ES-I3 (cell line): ENCODE measurements around the gene TSPAN19.

Experiments used
- H3K36me3 ChIP-seq: 2 replicates; pipeline ENCODE4 v1.6.1; 2013; ENCODE audit warnings: mild to moderate bottlenecking, low read length, control low read depth, moderate library complexity; ENCODE audit not compliant: insufficient read depth
- H3K4me1 ChIP-seq: 2 replicates; pipeline ENCODE4 v1.6.1; 2013; ENCODE audit warnings: mild to moderate bottlenecking, control low read depth, low read length; ENCODE audit not compliant: insufficient read depth
- H3K9ac ChIP-seq: 2 replicates; pipeline ENCODE4 v1.6.1; 2013; ENCODE audit warnings: low read depth, mild to moderate bottlenecking, low read length, moderate library complexity
- H3K9me3 ChIP-seq: 2 replicates; pipeline ENCODE4 v1.6.1; 2013; ENCODE audit warnings: mild to moderate bottlenecking, low read length, moderate library complexity; ENCODE audit not compliant: control insufficient read depth, insufficient read depth

Gene TSPAN19

DNA sequence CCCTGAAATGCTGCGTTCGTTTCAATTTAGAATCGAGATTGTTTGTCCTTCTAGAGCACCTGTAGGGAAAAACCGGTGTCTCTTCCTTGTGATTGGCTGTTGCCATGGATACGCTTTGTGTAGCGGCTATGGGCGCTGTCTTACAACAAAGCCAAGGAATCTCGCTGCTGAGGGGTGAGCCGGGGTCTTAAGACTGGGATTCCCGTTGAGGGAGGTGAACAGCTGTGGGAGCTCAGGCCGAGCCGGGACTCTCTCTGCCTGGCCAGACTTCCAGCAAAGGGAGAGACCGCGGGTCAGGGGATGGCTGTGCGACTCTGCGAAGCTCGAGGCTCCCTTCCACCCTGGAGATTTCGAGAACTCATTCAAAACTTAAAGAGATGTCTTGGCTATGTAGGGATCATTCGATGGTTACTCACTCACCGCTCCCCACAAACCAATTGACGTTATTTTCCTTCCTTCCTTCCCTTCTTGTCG, at the start of gene TSPAN19, which contains the start of gene LRRIQ1:
TSS of gene TSPAN19 (minus strand) at position 44 of the 474 bp plus-strand sequence. CDS start 6,331 bp downstream, outside the sequence.
TSS of gene LRRIQ1 (plus strand) at position 118 of the 474 bp plus-strand sequence. CDS start 1,826 bp downstream, outside the sequence.
- no peaks in the 10 kb centered on the region for H3K9me3 ChIP-seq
- H3K36me3 ChIP-seq: no peaks in the 10 kb centered on the region
- H3K9ac ChIP-seq: peak within 1 kb of the TSS; percentile 76; the same call in 1 of the 2 replicates
- H3K4me1 ChIP-seq: no peaks in the 10 kb centered on the region

DNA sequence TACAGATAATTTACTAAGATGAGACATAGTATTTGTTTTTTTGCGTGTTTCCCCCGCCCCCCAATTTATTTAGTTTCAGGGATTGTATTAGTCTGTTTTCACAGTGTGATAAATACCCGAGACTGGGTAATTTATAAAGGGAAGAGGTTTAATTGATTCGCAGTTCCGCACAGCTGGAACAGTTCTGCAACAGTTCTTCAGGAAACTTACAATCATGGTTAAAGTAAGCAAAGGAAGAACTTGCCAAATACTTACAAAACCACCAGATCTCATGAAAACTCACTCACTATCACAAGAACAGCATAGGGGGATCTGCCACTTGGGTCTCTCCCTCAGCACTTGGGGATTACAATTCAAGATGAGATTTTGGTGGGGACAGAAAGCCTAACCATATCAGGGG, 49.0 kb upstream of the TSPAN19 start:
- H3K9me3 ChIP-seq: no peaks in the 10 kb centered on the region
- no peaks in the 10 kb centered on the region for H3K4me1 ChIP-seq
- H3K36me3 ChIP-seq: no peaks in the 10 kb centered on the region
- no peak overlapping the region for H3K9ac ChIP-seq

DNA sequence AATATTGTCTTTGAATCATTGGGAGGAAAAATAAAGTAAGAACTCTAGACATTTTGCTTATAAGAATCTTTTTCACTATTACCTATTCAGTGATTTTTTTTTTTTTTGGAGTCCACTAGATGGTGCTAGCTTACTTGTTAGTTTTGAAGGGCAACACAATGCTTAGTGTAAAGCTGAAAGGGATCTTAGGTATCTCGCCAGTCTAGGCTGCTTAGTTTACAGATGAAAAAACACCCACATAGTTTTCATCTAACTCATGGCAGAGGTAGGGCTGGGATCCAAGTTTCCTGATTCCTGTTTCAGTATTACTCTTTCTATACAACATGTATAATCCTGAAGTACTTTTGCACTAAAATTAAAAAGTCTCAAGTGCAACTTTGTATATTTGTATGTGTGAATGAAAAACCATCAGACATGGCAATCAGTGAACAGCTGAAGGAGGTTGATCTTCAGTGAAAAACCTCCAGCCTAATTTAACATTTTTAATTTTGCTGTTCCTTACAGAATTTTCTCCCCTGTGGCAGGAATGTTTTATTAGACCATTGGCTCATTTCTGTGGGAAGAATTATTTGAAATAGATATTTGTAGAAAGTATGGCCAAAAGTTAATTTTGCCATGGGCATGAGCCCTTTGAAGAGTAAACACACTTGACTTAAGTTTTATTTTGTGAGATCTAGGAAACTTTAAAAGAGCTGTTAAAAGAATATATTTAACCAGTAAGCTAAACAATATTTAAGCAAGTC, 40.8 kb upstream of the TSPAN19 start:
- Histone ChIP-seq H3K36me3 (no peaks in the 10 kb centered on the region), H3K9ac (no peak overlapping the region), H3K9me3 (no peaks in the 10 kb centered on the region), H3K4me1 (no peaks in the 10 kb centered on the region)

DNA sequence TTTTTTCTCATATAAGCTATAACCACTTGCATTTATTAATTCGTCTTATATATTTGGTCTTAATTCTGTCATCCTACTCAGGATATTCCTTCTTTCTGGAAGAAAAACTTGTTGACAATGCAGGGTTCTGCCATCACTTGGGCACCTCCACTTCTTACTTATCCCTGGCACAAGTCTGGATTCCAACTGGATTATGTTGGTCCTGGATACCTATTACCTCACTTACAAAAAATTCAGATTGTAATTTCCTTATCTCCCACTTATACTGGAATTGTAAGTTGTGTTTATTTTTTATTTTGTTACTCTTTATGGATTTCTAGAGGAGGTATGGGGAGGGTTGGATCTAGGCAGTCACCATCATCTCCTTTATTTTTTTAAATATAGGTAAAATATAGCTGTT, 36.7 kb upstream of the TSPAN19 start:
- Histone ChIP-seq H3K9ac (no peak overlapping the region), H3K9me3 (no peaks in the 10 kb centered on the region), H3K4me1 (no peaks in the 10 kb centered on the region), H3K36me3 (no peaks in the 10 kb centered on the region)

DNA sequence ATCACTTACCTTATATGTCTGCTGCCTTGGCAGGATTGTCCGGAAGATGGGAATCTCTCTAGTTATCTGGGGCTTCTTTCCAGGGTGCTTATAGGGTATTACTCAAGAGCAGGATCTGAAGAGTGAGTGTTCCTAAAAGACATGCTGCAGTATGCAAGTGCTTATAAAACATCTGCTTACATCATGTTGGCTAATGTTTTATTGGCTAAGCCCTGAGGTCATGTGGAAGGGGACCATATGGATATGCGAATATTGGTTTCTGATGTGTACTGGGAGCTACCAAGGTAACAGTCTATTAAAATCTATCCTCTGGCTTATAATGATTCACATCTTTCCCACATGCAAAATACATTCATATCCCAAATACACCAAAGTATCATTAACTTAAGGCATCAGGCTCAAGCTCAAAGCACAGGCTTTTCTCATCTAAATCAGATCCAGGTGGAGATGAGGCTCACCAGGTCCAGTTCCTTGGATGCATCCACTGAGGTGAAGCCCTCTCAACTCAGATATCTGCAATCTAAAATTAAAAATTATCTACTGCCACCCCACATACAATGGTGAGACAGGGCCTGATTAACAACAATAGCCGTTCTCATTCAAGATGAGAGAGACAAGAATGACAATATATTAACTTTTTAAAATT, 29.9 kb upstream of the TSPAN19 start:
- no peaks in the 10 kb centered on the region for H3K36me3 ChIP-seq
- no peaks in the 10 kb centered on the region for H3K9me3 ChIP-seq
- no peaks in the 10 kb centered on the region for H3K4me1 ChIP-seq
- no peak overlapping the region for H3K9ac ChIP-seq

DNA sequence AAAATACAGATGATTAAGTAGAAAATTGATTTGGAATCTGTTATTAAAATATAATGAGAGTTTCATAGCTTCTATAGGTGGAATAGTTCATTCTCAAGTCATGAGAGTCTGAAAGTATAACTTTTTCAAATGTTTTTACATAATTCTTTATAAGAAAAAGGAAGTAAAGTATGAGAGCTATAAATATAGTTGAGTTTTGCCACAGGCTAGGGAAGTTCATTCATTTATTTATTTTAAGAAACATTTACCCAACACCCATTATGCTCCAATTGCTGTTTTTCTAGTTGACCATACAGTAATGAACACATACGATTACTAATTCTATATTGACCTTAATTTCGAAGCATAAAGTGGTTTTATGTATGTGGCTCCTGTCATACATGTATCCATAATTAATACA, 24.8 kb upstream of the TSPAN19 start:
- no peaks in the 10 kb centered on the region for H3K4me1 ChIP-seq
- H3K9me3 ChIP-seq: no peaks in the 10 kb centered on the region
- H3K9ac ChIP-seq: no peak overlapping the region
- H3K36me3 ChIP-seq: no peaks in the 10 kb centered on the region

DNA sequence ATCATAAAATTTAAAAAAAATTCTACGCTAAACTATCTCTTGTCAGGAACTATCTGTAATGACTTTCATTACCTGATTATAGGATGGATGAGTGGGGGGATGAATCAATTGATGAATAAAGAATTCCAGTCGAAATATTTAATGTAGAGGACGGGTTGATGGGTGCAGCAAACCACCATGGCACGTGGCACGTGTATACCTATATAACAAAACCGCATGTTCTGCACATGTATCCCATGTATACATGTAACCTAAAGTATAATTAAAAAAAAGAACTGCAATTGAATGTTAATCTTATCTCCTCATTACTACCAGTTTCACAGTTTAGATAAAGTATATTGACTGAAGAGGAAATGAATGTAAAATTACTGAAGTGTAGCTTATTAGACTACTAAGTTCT, 23.5 kb upstream of the TSPAN19 start:
- Histone ChIP-seq H3K36me3 (no peaks in the 10 kb centered on the region), H3K4me1 (no peaks in the 10 kb centered on the region), H3K9ac (no peak overlapping the region), H3K9me3 (no peaks in the 10 kb centered on the region)

DNA sequence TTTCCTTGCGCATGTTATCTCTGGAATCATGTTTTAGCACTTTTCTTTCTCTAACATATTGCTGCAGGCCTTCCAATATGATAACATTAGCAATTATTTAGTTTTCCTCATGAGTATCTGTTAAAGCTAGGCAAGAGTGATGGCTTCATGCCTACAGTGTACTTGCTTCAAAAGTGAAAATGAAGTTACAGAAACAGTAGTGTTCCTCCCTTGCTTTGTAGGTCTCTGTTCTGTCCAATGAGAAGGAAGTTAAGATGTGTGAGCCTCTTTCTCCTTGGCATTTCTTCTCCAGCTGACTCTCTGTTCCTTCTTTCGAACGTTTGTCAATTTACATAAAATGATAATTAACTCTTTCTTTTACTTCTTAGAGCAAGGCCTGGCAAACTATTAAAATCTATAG, 22.3 kb upstream of the TSPAN19 start:
- H3K4me1 ChIP-seq: no peaks in the 10 kb centered on the region
- H3K36me3 ChIP-seq: no peaks in the 10 kb centered on the region
- H3K9ac ChIP-seq: no peak overlapping the region
- H3K9me3 ChIP-seq: no peaks in the 10 kb centered on the region

DNA sequence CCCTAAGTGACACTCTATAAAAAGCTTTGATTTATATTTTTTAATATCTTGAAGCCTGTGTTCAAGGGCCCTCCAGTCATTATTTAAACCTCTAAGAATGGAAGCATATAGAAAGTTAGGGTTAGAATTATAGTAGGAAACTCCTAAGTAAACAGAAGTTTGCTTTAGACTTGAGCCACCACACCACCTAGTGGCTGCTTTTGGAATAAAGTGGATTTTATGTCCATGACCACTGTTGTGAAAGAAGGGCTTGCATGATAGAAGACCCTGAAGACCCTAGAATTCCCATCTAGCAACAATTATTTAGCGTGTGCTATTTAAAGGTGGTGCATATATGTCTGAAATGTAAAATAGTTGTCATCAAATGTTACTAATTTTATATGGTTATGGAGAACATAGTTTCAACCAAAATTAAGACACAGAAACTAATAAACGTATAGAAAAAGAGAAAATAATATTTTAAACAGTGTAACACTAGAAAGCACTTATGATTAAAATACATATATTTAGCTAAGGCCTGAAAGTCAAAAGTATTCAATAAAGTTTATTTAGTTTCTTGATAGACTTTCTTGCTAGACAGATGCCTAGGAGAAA, 21.4 kb upstream of the TSPAN19 start:
- no peak overlapping the region for H3K9ac ChIP-seq
- H3K9me3 ChIP-seq: no peaks in the 10 kb centered on the region
- H3K36me3 ChIP-seq: no peaks in the 10 kb centered on the region
- H3K4me1 ChIP-seq: no peaks in the 10 kb centered on the region

DNA sequence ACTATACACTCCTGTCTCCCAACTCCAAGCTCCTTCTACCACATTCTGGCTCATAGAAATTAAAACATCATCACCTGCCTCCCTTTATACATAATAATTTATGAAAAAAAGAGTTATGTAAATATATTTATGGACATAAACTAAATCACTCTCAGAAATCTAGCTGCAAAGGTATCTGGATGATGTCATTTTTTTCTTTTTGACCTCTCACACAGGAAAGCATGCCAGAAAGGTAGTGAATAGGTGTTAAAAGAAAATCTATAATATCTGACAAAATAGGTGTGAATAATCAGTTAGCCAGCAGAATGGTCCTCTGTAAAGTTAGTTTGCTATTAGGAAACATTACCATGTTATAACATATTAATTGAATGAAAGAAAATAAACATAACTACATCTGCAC, 7.8 kb upstream of the TSPAN19 start:
- Histone ChIP-seq H3K9ac (no peak overlapping the region), H3K4me1 (no peaks in the 10 kb centered on the region), H3K9me3 (no peaks in the 10 kb centered on the region), H3K36me3 (no peaks in the 10 kb centered on the region)

DNA sequence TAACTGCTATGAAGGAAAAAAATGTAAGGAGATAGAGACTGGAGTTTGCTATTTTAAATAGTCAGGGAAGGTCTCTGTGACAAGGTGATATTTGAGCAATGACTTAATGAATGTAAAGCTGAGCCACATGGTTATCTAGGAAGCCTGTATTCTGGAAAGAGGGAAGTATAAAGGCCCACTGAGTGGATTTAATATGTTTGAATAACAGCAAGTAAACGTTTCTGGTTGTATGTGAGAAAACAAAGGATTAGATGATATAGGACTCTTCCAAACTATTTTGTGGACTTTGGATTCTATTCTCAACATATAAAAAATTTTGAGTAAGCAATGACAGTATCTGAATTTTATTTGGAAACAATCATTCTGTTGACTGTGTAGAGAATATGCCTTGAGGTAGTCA, 5.3 kb upstream of the TSPAN19 start:
- H3K36me3 ChIP-seq: no peaks in the 10 kb centered on the region
- H3K4me1 ChIP-seq: no peaks in the 10 kb centered on the region
- no peak overlapping the region for H3K9ac ChIP-seq
- no peaks in the 10 kb centered on the region for H3K9me3 ChIP-seq

DNA sequence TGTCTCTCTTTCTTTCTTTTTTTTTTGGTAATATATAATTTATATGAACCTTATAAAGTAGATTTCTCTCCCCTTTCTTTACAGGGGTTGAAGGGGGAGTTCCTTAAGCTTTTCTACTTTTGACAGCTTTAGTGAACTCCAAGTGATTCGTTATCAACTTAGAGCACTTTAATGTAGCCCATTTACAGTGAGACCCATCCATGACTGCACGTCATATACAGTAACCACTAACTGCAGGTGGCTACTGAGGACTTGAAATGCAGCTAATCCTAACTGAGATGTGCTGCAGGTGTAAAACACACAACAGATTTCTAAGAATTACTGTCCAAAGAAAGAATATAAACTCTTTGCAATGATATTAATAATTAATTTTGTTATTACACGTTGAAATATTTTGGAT, 656 bp upstream of the TSPAN19 start:
- Histone ChIP-seq H3K36me3 (no peaks in the 10 kb centered on the region), H3K4me1 (no peaks in the 10 kb centered on the region), H3K9me3 (no peaks in the 10 kb centered on the region), H3K9ac (peak overlapping the region; percentile 76; the same call in 1 of the 2 replicates)

DNA sequence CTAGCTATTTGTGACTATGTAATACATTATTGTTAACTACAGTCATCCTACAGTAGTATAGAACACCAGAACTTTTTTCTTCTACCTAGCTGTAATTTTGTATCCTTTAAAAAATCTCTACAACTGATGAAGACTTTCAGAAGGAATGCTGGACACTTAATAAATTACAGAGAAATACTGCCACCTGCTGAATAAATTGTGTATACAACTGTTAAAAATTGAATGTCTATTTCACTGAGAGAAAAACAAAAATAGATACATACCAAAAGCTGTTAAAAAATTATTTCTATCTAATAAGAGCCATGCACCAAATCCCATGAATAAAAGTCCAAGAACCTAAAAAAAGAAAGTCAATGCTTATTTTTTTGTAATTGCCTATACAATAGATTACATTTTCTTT, 6.6 kb downstream of the TSPAN19 start:
- Histone ChIP-seq H3K9ac (no peak overlapping the region), H3K4me1 (no peaks in the 10 kb centered on the region), H3K9me3 (no peaks in the 10 kb centered on the region), H3K36me3 (no peaks in the 10 kb centered on the region)

DNA sequence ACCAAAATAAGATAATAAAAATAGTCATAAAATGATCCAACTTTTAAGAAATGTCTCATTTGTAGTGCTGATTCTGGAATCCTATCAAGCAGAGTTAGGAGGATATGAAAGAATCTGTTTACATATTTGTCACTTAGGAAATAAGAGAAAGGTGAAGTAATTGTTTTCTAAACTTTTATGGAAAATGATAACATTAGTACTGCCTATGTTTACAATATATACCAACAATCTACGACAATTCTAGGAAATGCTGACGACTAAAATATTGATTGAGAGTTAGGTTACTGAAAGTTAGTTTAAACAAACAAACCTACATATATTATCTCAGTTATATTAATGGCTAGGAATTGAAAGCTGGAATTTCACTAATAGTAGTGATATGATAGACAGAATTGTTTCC, 18.0 kb downstream of the TSPAN19 start:
- Histone ChIP-seq H3K9ac (no peak overlapping the region), H3K9me3 (no peaks in the 10 kb centered on the region), H3K36me3 (no peaks in the 10 kb centered on the region), H3K4me1 (peaks cover 4% of the 10 kb centered on the region; the same call in 1 of the 2 replicates)

DNA sequence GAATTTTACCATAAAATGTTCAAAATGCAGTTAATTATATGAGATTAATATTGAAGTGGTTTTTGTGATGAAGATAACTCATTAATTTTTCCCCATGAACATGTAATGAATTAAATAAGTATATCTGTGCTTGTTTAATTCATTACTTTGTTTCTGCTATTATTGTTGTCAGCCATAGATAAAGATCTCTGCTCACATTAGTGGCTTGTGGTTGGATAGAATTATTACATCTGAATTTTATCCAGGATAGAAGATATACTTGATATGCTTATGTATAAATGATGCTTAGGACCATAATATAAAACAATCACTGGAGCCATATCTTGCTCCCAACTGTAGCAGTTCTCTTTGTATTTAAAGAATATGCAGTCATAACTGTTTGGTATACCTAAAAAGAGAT, 18.5 kb downstream of the TSPAN19 start:
- Histone ChIP-seq H3K4me1 (no peaks in the 10 kb centered on the region; the same call in 1 of the 2 replicates), H3K36me3 (no peaks in the 10 kb centered on the region), H3K9ac (no peak overlapping the region), H3K9me3 (no peaks in the 10 kb centered on the region)
